BE2C (cell line): ENCODE measurements around the gene MEG3.
A peak's percentile ranks its signal among the peaks of the same experiment; 100 is the strongest.

Experiments used
- DNase-seq: peaks from one replicate; pipeline ENCODE4 v3.0.0-alpha.2; 2020
- H3K27me3 ChIP-seq: fragments of 250-450 bp; sonication (Bioruptor Pico); 2 replicates; pipeline ENCODE4 v1.5.1; 2020; ENCODE audit warnings: mild to moderate bottlenecking
- H3K36me3 ChIP-seq: fragments of 250-450 bp; sonication (Bioruptor Pico); 2 replicates; pipeline ENCODE4 v1.5.1; 2020; ENCODE audit warnings: mild to moderate bottlenecking
- H3K4me1 ChIP-seq: fragments of 250-450 bp; sonication (Bioruptor Pico); 2 replicates; pipeline ENCODE4 v1.5.1; 2020
- H3K4me3 ChIP-seq: 2 replicates; pipeline ENCODE4 v1.5.1; 2011; ENCODE audit warnings: low read depth, low read length
- H3K9me3 ChIP-seq: fragments of 250-450 bp; sonication (Bioruptor Pico); 2 replicates; pipeline ENCODE4 v1.5.1; 2020
- TF ChIP-seq, protein P1 (sequence below): IDR thresholded peaks from 2 replicates; pipeline ENCODE4 v1.5.1; 2012; ENCODE audit warnings: mild to moderate bottlenecking, low read depth, low read length

Gene MEG3

DNA sequence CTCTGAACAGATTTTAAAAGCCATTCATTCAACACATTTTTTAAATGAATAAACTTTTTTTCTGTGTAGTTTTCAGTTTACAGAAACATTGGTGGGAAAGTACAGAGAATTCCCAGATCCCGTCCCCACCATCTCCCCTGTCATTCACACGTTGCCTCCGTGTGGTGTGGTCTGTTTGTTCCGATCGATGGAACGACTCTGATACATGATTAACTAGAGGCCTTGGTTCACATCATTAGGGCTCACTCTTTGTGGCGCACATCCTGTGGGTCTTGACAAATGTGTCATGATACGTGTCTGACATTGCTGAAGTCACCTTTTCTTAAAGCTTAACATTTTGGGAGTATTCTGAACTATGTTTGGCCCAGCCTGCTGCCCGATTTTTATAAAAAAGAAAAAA is 18.5 kb downstream of the MEG3 start:
- peaks cover 49% of the 10 kb centered on the region for H3K4me1 ChIP-seq
- TF ChIP-seq, protein P1, sequence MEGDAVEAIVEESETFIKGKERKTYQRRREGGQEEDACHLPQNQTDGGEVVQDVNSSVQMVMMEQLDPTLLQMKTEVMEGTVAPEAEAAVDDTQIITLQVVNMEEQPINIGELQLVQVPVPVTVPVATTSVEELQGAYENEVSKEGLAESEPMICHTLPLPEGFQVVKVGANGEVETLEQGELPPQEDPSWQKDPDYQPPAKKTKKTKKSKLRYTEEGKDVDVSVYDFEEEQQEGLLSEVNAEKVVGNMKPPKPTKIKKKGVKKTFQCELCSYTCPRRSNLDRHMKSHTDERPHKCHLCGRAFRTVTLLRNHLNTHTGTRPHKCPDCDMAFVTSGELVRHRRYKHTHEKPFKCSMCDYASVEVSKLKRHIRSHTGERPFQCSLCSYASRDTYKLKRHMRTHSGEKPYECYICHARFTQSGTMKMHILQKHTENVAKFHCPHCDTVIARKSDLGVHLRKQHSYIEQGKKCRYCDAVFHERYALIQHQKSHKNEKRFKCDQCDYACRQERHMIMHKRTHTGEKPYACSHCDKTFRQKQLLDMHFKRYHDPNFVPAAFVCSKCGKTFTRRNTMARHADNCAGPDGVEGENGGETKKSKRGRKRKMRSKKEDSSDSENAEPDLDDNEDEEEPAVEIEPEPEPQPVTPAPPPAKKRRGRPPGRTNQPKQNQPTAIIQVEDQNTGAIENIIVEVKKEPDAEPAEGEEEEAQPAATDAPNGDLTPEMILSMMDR = no peak
- no peaks in the 10 kb centered on the region for H3K27me3 ChIP-seq
- H3K36me3 ChIP-seq = peaks cover 97% of the 10 kb centered on the region
- H3K4me3 ChIP-seq = no peak overlapping the region
- DNase-seq = no peak
- no peaks in the 10 kb centered on the region for H3K9me3 ChIP-seq

DNA sequence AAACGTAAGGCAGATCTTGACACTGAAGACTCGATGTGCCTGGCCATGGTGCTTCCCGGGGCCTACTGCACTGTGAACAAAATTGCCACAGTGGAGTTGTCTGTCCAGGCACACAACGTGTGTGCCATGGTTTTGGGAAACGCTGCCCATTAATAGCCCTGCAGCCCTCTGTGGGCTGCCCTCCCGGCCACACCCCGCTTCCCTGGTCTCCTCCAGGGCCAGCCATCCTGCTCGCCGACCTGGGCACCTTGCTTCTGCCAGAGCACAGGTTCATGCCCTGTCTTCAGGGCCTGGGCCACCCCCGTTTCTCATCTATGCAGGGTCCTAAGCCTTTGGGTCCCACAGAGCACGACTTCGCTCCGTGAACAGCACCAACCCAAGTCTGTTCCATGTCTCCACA is 18.9 kb downstream of the MEG3 start:
- Histone ChIP-seq H3K4me1 (peaks cover 45% of the 10 kb centered on the region), H3K9me3 (no peaks in the 10 kb centered on the region), H3K36me3 (peaks cover 97% of the 10 kb centered on the region), H3K27me3 (no peaks in the 10 kb centered on the region), H3K4me3 (no peak overlapping the region)
- no peak for DNase-seq
- TF ChIP-seq, protein P1 = no peak

DNA sequence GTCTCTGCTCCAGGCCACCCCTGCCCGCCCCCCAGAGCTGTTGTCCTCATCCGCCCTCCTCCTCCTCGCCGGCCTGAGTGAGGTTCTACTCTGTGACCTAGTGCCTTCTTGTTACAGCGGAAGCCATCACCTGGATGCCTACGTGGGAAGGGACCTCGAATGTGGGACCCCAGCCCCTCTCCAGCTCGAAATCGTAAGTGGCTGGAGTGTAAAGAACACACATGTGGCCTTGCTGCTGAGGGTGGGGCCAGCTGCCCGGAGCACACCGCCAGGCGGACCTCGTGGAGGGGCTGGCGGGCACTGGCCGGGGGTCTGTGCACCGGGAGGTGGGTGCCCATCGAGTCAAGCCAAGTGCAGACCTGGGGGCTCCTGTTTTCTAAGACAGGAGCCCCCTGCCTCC is 19.4 kb downstream of the MEG3 start:
- Histone ChIP-seq H3K9me3 (no peaks in the 10 kb centered on the region), H3K4me3 (no peak overlapping the region), H3K36me3 (peaks cover 96% of the 10 kb centered on the region), H3K27me3 (no peaks in the 10 kb centered on the region), H3K4me1 (peaks cover 43% of the 10 kb centered on the region)
- no peak for DNase-seq
- TF ChIP-seq, protein P1 = no peak

DNA sequence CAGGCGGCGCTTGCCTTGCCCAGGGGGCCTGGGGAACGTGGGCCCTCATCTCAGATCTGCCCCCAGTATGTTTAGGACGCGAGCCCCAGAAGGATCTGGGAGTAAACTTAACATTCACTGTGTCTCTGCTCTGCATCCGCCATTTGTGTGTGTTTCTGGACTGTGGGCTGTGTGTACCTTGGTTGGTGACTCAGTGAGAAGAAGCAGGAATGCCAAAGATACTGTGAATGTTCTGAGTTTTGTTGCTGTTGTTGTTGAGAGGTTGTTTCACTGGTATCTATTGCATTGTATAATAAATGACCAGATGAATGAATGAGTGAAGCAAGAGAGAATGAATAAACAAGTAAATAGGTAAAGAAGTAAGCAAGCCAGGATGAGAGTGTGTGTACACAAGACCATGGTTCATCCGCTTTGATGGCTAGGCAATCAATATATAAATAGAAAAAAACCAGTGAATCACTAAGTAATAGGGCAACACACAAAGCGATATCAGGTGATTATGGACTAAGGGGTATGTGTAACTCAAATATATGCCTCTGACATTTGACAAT is 20.5 kb downstream of the MEG3 start:
- DNase-seq = no peak
- peaks cover 43% of the 10 kb centered on the region for H3K4me1 ChIP-seq
- TF ChIP-seq, protein P1 = no peak
- H3K9me3 ChIP-seq = no peaks in the 10 kb centered on the region
- no peak overlapping the region for H3K4me3 ChIP-seq
- peaks cover 95% of the 10 kb centered on the region for H3K36me3 ChIP-seq
- H3K27me3 ChIP-seq = no peaks in the 10 kb centered on the region

DNA sequence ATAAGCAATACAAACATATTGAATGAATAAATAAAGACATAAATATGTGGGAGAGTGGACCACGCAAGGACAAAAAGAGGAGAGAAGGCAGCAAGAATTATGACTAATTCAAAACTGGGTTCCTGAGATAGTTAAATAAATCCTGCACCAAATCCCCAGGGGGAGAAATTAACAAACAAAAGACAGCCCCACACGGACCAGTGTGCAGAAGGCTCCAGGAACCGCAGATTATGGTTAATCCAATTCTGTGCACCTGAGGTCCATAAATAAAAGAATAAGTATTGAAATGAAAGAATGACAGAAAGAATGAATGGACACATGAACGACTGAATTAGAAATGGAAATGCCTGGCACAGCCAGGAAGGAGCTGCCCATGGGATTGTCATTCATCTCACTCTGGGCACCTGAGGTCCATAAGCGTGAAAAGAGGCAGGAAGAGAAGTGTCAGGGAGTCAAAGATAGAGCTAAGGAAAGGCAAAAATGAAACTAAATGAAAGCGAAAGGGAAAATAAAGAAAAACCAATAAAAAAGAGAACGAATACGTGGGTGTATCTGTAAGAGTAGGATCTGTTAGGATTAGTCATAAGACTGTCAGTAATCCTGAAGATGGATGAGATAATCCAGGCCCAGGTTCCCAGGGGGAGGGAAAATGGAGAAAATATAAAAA is 23.3 kb downstream of the MEG3 start:
- Histone ChIP-seq H3K4me1 (peaks cover 27% of the 10 kb centered on the region), H3K27me3 (no peaks in the 10 kb centered on the region), H3K36me3 (peaks cover 91% of the 10 kb centered on the region), H3K4me3 (no peak overlapping the region), H3K9me3 (no peaks in the 10 kb centered on the region)
- TF ChIP-seq, protein P1 = no peak
- DNase-seq = no peak

DNA sequence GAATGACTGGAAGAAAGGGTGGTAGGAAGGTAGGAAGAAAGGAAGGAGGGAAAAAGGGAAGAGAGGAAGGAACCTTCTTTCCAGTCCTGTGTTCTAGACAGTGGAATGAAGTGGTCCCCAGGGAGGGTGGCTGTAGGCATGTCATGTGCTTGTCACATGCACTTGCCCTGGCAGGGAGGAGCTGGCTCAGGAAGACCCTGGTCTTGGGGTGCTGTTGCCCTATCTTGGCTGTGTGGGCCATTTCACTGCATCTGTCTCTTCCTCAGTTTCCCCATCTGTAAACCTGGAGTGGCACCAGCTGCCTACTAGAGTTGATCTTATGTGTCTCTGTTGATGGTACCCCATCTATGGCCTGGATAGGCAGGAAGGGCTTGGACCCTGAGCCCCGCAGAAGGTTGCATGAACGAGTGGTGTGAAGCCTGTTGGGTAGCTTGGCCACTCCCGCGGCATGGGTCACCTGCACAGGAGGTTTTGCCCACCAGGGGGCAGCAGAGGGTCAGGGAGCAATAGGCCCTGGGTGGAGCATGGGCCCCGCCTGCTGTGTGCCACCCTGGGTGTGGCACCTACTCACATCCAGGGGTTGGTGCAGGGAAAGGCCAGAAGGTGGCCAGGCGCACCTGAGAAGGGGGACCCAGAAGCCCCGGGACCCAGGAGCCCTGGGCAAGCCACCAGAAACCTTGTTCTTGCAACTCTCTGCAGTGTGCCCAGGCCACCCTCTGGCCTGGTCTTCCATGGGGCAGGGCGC is 25.1 kb downstream of the MEG3 start:
- Histone ChIP-seq H3K9me3 (no peaks in the 10 kb centered on the region), H3K36me3 (peaks cover 91% of the 10 kb centered on the region), H3K4me1 (peaks cover 21% of the 10 kb centered on the region), H3K4me3 (no peak overlapping the region), H3K27me3 (no peaks in the 10 kb centered on the region)
- peak; percentile 71 for DNase-seq
- TF ChIP-seq, protein P1 = peak; percentile 82
